Fibroblast of skin of right biceps (primary cell): ENCODE results near the gene SEMA3C.
A peak's percentile ranks its signal among the peaks of the same experiment; 100 is the strongest.

ENCODE experiments used
- DNase-seq: peaks from one replicate; pipeline ENCODE4 v3.0.0-alpha.2; 2013

The SEMA3C gene

DNA sequence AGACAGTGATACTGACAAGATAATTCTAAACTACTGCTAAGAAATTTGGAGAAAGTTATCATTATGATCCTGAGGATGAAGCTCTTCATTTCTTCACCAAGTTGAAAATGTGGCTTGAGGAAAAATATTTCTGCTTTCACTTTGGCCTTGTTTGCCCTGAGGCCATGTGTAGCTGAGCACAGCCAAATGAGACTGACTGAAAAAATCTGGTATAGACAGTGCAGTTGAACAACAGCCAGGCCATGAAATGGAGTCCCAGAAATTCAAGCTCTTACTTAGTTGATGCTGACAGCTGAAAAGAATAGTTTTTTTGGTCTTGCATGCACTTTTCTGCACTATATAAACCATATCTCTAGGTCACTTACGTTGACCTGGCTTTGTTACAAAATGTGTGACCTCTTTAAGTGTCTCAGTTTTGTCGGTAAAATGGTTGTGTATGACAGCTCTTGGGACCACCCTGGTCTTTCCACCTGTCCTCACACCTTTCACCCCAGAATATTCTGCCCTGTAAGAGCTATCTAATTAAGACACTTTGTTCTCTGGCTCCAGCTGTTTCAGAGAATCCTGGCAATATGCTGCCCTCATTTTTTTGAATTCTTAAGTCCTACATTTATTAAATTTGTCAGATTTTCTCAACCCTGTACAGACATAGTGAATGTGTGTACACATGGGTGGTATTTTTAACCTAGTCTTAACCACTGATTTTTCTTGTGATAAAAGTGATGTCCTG lies 189.1 kb downstream of the SEMA3C start:
- DNase-seq = peak; percentile 31

DNA sequence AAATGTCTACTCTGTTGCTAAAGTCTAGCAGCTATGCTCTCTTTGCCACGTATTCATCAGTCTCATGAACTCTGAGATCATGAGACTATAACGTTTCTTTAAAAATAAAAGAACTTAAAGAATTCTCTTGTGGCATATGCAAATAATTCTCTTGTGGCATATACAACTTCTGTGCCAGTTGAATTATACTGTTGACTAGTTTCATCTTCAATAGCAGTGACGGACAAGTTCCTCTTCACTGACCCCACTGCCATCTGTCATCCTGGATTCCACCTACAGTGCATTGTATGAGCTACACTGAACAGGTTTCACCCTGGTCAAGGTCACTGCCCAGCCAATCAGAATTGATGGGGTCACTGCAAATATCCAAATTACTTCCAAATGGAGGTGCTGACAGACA lies 192.2 kb downstream of the SEMA3C start:
- no peak for DNase-seq

DNA sequence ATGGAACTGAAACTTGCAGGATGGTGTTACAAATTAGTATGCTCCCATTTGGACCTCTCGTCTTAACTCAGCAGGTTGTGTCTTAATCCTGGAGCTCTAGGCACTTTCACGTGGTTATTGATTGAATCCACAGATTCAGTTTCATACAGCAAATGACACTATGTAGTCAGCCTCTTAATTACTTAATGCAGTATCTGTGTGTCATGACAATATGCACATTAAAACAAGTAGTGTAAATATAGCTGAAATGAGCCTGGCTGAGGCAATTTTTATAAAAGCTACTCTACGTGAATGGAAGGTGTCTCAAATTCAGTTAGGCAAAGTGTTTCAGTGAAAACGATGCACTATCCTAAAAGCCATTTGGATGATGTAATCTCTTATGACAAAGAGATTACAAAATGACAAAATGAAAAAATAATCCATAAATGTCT lies 193.7 kb downstream of the SEMA3C start:
- no peak for DNase-seq

DNA sequence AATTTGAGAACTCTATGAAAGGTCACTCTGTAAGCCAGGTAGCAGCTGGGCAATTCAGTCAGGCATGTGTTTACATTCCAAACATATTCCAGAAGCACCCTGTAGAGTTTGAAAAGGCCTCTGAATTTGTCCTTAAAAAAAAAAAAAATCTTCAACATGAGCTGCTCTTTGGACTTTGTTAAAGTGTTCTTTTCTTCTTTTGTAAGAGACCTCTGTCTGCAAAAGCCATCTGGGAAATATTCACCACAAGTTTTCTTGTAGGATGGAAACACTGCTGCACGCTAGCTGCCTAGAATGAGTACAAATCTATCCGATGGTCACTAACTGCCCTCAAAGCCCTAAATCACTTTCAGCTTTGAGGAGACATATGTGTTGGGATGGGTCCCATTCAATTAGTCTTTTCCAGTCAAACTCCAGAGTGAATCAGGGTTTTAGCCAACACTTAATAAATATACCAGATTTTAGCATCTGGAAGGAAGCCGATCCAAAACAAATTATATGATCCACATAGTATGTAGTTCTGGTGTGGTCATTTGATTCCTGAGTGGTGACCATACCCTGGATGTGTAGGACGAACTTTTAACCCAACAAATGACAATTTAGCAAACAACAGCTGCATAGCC lies 194.5 kb downstream of the SEMA3C start:
- DNase-seq = peak; percentile 64

DNA sequence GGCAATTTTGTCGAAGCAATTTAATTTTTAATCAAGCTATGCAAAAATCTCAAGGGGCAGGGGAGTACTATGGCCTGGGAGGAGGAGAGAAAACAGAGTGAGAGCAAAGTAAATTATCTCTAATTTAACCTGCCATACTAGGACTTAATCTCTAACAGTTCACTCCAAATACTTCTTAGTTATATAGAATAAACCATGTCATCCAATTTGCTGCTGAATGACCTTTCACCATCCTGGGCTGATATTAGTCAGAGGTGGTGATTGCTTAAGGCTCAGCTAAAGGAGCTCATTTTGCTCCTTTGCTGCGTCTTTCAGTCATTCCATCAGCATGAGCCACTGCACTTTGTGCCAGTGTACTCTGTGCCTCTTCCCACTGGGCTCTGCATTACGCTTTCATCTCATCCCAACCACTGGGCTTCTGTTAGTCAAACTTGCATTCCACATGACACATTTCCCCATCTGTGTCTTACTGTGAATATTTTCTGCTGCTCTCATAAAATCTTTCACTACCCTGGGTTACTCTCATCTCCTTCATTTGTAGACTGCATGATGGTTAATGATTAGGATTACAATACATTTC lies 196.1 kb downstream of the SEMA3C start:
- peak; percentile 100 for DNase-seq

DNA sequence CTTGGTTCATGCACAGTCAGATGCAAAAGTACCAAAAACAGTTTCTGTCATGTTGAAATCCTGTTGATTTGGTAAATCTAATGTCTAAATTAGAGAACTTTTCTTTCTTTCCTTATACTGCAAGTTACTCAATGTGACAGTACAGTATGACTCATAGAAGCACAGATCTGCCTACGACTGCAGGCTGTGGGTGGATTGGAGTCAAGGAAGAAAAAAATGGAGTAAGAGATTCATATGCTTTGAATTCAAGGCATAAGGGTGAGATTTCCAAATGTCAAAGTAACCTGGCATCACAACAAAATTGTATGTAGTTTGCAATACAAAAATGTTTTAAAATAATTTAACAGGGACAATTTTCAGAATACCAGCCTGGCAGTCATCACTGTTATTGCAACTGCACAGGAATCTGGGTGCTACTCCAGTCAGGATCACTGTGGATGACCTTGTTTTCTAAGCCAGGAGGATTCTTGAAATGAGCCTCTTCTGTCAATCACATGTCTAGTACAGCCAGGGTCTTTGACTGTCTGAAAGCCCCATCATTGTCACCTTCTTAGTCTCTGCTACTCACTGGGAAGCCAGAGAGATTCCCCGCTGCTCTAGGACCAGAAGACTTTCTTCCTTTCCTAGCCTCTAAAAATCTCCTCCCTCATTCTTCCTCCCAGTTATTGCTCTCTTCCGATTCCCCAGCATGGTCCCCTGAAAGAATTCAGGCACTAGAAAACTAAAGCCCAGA lies 196.8 kb downstream of the SEMA3C start:
- peak; percentile 88 for DNase-seq

DNA sequence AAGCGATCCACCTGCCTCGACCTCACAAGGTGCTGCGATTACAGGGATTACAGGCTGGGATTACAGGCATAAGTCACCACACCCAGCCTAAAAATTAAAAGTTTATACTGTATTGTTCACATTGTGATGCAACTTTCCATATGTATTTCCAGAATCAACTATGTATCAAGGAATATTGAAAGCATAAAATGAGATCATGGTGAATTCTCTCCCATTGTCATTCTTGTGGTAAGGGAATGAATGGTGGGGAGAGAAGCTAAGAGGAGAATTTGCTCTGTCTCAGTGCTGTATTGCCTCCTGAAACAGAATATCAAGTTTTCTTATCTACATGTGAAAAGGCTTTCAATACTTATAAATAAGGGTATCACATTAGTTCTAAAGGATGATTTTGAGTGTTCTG lies 198.7 kb downstream of the SEMA3C start:
- peak; percentile 39 for DNase-seq

DNA sequence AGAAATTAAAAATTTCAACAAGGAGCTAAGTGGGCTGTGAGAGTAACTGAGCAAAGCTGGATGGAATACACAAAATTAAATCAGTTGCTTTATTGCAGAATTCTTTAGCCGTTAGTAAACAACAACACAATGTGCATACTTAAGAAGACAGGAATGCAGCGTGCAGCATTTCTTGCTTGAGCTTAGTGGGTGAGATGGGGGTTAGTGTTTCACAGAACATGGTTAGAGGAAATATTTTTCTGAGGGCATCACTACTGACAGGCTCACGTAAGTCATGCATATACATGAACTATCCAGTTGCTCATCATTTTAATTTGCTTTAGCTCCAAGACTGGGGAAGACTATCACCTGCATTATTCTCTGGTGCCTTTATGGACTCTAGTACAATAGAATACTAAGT lies 199.6 kb downstream of the SEMA3C start:
- DNase-seq = peak; percentile 85

DNA sequence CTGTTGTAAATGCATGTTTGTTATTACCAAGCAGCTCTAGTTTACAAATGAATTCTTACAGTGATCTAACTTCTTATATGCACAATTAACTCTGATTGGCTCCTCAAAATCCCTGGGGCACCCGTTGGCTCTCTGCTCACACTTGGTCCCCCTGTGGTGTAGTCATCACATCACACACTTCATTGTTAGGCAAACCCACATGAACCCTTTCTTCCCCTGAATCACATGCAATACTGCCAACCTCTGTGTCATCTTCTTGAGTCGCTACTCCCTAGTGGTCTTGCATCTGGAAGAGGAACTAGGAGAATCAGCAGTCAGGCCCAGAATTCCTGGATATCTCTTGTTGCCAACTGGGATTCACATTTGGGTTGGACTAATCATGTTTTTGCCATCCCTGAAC lies 207.3 kb downstream of the SEMA3C start:
- peak; percentile 69 for DNase-seq

DNA sequence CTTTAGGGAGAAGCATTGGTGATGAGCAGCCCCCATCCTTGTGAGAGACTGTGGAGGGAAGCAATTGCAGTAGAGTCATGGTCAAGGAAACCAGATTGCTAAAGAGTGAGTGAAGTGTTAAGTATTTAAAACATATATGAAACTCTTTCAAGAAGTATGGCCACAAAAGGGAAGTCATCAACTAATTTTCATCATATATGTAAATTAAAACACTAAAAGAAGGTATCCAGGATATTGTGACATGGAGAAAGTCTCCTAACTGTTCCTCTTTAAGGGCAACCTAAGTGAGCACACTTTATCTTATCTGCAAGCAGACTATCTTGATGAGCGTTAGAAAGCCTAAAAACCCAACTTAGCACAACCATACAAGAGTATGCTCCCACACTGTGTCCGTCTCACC lies 210.7 kb downstream of the SEMA3C start:
- DNase-seq = no peak

DNA sequence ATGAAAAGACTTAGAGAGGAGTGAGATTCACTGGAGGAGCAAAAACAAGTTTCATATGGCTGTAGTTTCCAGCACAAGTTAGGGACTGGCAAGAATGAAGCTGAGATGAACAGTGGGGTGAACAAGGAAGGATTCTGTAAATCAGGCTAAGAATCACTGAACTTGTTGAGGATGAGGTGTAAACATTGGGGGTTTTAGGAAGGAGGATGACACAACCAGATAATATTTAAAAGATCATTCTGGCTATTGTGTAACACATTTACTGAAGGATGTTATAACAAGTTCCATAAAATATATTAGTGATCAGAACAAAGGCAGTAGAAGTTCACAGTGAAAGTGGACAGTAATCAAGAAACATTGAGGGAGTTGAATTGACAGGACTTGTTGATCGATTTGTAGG lies 211.5 kb downstream of the SEMA3C start:
- no peak for DNase-seq

DNA sequence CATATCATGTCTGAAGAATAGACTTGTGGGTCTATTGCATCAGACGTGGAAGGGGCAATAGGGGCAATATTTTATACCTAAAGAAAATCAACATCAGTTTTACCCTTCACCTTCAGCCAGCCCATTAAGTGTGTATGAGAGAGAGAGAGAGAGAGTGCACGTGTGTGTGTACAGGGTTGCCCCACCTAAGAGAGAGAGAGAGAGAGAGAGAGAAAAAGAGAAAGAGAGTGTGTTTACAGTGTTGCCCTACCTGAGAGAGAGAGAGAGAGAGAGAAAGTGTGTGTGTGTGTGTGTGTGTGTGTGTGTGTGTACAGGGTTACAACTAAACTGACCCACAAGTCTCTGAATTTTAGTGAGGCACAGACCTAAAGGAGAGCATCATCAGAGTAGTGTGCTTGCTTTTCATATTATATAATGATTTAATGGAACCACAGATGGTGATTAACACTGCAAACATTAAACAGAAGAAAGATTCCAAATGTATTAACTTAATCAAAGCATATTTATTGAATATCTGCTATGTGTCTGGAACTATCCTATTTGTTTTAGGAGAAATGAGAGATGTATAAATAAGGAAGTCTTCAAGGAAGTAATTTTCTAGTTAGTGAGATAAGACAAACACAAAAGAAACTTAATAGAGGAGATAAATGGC lies 213.6 kb downstream of the SEMA3C start:
- no peak for DNase-seq

DNA sequence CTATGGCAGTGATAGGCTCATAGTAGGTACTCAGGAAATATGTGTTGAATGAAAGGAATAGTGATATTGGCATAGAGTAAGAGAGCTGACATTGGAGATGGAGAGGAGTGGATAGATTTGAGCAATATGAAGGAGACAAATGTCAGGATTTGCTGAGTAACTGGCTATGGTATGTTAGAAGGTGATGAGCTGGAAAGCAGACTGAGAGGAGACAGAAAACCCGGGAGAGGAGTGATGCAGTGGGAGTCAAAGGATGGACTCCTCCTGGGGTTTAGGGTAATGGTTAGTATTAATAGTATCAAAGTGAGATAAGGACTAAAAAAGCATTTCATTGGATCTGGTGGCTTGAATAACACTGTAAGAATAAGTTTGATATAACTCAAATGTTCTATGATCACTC lies 215.6 kb downstream of the SEMA3C start:
- DNase-seq = peak; percentile 67

DNA sequence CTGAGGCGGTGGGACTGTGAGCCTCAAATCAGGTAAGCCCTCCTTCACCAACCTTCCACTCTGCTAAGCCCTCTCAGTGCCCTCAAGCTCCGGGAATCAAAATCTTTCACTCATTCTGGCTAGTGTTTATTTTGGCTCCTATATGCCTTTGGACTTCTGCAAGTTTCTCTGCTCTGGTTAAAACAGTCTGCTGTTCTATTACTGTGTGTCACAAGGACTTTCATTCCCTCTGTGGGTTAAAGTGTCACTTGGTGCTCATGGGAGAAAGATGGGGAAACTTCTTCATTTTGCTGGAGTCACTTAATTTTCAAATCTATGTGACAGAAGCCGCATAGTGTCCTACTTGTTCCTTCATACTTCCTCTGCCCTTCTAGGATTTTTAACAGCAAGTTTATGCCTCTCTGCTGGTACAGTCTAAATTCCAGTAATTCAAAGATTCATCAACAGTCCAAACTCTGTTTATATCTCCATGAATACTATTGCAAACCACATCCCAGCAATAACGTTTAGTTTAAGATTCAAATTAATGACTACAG lies 219.1 kb downstream of the SEMA3C start:
- DNase-seq = no peak

DNA sequence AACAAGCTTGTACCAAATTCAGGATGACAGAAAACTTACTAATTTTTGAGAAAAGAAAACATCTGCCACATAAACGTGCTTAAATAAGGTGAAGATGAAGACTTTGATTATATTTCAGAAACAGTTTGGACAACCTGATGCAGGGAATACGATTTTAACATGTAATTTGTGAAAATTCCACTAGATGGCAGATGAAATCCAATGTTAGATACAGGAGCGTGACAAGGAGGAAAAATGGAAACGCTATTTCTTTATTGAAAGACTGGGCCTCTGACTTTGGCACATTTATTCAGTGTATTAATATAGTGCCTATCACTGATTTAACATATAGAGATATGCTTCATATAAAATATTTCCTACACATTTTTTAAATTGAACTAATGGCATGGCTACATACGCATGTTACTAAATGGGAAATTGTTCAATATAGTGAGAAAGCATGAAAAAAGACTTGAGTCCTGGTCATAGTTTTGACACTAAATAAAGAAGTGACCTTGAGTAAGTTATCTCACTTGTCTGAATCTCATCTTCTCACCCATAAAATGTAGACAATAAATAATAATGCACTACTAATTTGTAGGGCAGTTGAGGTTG lies 219.7 kb downstream of the SEMA3C start:
- peak; percentile 53 for DNase-seq
